DMS153 treated with DMSO at 0.1 percent for 48 hours (cell line): ENCODE measurements around the gene ANO8.
"Not testable (repeated sequence)": the region's sequence is repeated elsewhere in the genome, so short reads cannot be mapped to it uniquely, and the experiment has no call there.

ENCODE experiments used
- DNase-seq: peaks from one replicate; lab custom pipeline; 2025; ENCODE audit not compliant: unreplicated experiment; lab: John Stamatoyannopoulos, UW

The ANO8 gene

DNA sequence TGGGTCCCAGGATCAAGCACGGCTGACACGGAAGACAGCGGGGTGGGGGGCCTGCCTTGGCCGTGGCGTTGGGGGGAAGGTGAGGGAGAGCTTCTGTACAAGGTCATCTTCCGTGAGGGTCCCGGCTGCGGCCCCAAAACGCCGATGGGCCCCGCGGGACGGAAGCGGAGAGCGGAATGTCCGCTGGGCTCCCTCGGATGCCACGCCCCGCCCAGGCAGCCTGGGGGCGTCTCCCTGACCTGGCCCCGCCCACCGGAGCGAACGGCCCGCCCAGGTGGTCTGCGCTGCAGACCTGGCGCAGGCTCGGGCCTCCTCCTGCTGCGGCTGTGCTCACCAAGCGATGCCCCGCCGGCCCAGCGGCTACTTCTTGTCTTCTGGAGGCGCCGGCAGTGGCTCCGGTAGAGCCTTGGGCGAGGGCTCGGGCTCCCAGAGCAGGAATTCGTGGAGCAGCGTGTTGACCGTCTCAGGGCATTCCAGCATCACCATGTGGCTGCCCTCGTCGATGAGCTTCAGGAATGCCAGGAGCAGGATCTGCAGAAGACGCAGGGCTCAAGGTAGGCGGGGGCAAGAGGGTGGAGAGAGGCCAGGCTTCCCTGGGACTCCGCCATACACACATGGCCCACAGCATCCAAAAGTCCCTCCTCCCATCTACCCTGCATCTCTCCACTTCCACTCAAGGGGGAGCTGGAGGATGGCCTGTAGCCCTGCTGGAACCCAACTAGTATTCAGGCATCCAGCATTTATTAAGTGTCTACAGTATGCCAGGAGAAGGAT is 42.2 kb downstream of the ANO8 start:
- DNase-seq: no peak

DNA sequence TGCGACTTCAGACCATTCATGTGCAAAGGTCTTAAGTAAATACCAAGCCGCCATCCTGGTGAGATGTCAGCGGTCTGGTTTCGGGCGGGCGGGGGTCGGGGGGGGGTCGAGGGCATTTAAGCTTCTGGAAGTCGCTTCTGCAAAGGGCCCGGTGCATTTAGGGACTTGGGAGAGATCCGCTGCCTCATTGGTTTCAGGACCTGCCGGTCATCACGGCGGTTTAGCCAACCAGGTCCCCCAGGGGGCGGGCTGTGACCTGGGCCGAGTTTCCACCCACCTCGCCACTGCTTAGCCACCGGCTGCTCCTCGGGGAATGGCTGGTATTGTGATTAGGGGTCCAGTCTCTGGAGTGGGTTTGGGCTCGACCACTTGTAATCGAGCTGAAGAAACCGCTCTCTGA is 45.2 kb downstream of the ANO8 start:
- no peak for DNase-seq

DNA sequence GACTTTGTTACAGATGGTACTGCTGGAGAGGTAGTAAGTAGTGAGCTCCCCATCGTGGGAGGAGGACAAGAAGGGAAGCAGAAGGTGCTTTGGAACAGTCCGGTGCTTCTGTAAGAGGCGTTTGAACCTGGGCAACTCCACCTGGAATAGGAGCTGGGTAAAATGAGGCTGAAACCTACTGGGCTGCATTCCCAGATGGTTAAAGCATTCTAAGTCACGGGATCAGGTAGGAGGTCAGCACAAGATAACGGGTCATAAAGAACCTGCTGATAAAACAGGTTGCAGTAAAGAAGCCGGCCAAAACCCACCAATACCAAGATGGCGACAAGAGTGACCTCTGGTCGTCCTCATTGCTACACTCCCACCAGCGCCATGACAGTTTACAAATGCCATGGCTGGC is 47.9 kb downstream of the ANO8 start:
- no peak for DNase-seq

DNA sequence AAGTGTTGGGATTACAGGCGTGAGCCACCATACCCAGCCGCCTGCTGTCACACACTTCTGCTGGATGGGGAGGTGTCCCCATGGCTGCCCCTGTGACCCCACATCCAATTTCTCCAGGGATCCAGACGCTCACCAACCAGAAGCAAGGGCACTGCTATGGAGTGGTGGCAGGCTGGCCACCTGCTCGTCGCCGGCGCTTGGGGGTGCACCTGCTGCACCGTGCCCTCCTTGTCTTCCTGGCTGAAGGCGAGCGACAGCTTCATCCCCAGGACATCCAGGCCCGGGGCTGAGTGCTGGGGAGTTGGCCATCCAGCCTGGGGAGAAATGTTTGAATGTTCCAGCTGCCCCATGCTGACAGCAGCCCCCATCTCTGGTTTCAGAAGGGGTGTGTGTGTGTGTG is 48.4 kb downstream of the ANO8 start:
- no peak for DNase-seq

DNA sequence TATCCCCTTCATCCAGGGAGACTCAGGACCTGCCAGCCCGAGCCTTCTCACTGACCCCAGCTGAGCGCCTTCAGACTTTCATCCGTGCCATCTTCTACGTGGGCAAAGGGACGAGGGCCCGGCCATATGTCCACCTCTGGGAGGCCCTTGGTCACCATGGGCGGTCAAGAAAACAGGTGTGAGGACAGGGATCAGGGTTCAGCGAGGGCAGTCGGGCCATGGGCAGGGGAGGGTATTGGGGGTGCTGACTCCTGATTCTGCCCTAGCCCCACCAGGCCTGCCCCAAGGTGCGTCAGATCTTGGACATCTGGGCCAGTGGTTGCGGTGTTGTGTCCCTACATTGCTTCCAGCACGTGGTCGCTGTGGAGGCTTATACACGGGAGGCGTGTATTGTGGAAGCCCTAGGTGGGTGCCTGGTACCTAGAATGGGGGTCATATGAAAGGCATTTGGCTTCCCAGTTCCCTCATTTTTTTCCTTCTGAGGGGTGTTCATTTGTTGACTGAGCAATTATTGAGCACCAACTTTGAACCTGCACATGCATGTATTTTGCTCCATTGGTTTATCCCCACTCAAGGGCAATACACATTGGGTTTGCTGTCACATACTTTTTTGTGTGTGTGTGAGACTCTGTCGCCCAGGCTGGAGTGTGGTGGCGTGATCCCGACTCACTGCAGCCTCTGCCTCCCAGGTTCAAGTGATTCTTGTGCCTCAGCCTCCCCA is 49.1 kb downstream of the ANO8 start:
- DNase-seq: no peak

DNA sequence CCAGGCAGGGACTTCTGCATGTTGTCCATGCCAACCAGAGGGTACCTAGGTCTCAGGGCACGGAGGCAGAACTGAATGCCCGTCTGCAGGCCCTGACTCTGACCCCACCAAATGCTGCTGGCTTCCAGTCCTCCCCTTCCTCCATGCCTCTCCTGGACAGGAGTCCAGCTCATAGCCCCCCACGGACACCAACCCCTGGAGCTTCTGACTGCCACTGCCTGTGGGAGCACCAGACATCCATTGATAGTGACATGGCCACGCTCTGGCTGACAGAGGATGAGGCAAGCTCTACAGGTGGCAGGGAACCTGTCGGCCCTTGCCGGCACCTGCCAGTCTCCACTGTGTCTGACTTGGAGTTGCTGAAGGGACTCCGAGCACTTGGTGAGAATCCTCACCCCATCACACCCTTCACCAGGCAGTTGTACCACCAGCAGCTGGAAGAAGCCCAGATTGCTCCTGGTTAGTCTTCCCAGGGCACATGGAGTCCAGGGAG is 51.1 kb downstream of the ANO8 start:
- no peak for DNase-seq

DNA sequence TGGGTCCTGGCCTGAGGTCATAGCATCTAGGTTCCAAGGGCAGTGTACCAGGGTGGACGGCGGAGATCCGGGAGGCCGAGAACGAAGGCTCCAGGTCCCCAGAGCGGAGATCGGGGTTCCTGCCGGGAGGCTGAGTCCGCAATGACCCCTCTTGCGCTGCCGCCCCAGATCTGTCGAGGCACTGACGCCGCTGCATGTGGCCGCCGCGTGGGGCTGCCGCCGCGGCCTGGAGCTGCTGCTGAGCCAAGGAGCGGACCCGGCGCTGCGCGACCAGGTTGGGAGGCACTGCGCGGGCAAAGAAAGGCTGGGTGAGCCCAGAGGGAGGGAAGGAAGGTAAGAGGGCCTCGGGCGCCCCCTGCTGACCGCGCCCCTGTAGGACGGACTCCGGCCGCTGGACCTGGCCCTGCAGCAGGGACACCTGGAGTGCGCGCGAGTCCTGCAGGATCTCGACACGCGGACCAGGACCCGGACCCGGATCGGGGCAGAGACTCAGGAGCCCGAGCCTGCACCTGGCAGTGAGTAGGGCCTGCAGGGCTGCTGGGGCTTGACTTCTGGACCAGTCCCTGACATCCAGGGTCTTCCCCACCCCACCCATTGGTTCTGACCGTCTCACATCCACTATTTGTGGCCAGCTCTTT is 52.0 kb downstream of the ANO8 start:
- DNase-seq: peak; percentile 65

DNA sequence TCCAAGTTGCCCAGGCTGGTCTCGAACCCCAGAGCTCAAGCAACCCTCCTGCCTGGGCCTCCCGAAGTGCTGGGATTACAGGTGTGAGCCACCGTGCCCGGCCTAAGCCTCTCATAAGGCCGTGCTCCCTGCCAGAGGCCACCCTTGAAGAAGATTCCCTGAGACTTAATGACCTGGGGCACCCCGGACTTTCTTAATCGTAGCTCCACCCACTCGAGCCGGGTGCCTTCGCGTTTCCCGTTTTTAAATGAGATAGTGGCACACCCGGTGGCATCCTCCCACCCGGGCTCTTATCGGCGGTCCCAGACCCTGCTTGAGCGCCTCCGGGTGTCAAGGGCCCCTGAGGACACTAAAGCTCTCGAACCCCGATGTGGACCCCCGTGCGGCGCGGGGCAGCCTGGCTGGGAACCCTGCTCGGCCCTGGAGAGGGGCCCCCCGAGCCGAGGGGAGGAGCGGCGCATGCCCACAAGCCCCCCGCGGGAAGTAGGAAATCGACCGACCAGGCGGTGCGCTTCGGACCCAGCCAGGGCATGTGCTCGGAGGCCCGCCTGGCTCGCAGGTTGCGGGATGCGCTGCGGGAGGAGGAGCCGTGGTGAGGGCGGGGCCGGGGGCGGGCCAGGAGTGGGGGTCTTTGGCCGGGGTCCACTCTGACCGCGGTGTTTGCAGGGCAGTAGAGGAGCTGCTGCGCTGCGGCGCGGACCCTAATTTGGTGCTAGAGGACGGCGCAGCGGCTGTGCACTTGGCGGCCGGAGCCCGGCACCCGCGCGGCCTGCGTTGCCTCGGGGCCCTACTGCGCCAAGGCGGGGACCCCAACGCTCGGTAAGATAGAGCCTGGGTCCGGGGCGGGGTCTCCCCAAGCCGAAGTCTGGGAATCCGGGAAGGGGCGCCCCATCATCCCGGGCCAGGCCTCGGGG is 53.0 kb downstream of the ANO8 start, which contains the start of gene ANKLE1:
TSS of gene ANKLE1 (plus strand) at position 511 of the 914 bp plus-strand sequence. CDS start at position 531, 20 bp downstream.
- peak; percentile 2 for DNase-seq

DNA sequence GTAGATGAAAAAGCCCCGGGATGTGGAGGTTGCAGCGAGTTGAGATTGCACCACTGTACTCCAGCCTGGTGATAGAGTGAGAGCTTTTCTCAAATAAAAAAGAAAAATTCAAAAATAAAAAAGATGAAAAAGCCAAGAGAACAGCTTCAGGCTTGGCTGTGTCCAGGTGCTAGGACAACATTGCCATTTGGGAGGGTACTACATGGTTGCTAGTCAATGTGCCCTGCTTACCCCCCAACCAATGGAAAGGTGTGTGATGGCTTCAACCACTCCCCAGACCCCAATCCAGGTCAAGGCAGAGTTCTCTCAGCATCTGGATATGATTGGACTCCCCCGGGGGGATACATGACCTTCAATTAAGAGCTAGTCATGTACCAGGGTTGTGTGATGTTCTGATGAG is 55.2 kb downstream of the ANO8 start:
- no peak for DNase-seq

DNA sequence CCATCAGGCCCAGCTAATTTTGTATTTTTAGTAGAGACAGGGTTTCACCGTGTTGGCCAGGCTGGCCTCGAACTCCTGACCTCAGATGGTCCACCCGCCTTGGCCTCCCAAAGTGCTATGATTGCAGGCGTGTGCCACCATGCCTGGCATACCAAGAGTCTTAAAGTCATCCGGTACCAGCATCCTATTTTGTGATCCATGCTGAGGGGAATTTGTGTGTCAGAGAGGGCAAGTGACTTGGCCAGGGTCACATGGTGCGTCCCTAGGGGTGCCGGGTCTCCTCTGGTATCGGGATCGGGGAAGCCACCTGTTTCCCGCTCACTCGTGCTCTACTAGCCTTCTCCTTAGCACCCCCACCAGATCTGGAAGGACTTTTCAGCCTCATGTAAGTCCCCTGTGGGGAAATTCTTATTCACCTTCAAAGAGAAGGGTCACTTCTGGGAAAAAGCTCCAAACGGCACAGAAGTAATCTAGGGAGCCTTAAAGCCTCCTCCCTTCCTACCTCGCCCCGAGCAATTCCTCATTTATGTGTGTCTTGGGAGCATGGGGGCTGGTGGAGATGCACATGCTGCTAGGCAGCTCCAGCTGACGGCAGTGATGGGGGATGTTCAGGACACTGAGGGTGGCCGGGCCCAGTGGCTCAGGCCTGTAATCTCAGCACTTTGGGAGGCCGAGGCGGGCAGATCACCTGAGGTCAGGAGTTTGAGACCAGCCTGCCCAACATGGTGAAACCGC is 59.0 kb downstream of the ANO8 start:
- DNase-seq: no peak

DNA sequence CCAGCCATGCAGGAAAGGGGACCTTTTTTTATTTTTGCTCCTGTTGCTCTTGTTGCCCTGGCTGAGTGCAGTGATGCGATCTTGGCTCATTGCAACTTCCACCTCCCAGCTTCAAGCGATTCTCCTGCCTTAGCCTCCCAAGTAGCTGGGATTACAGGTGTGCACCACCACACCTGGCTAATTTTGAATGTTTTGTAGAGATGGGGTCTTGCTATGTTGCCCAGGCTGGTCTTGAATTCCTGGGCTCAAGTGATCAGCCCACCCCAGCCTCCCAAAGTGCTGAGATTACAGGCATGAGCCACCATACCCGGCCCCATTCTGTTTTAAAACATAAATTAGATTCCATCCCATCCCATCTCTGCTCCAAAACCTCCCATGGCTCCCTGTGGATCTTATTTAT is 59.8 kb downstream of the ANO8 start:
- not testable (repeated sequence) for DNase-seq
